Effector memory CD4-positive, alpha-beta T cell (primary cell): ENCODE results near the gene EHBP1L1.

Source experiments
- DNase-seq, 3 donors: peaks; one replicate each; pipeline ENCODE4 v3.0.0-alpha.2; 2020
- H3K27ac ChIP-seq: 2 replicates; pipeline ENCODE4 v1.7.0; 2013; ENCODE audit warnings: mild to moderate bottlenecking, low read length, moderate library complexity; ENCODE audit not compliant: insufficient read depth, poor library complexity, severe bottlenecking
- H3K27me3 ChIP-seq: replicated peaks from 2 replicates; pipeline ENCODE4 v1.7.0; 2013; ENCODE audit warnings: mild to moderate bottlenecking, low read length; ENCODE audit not compliant: insufficient read depth, control insufficient read depth, poor library complexity, severe bottlenecking
- H3K36me3 ChIP-seq: 2 replicates; pipeline ENCODE4 v1.7.0; 2013; ENCODE audit warnings: mild to moderate bottlenecking, low read length, moderate library complexity; ENCODE audit not compliant: control insufficient read depth, insufficient read depth
- H3K4me1 ChIP-seq: 2 replicates; pipeline ENCODE4 v1.7.0; 2013; ENCODE audit warnings: low read length, mild to moderate bottlenecking; ENCODE audit not compliant: control insufficient read depth, insufficient read depth, poor library complexity, severe bottlenecking
- H3K4me3 ChIP-seq: 2 replicates; pipeline ENCODE4 v1.7.0; 2013; ENCODE audit warnings: low read length, low read depth, mild to moderate bottlenecking; ENCODE audit not compliant: insufficient read depth, poor library complexity, severe bottlenecking
- H3K9me3 ChIP-seq: 2 replicates; pipeline ENCODE4 v1.7.0; 2013; ENCODE audit warnings: mild to moderate bottlenecking, low read length, moderate library complexity; ENCODE audit not compliant: control insufficient read depth
- total RNA-seq, 3 donors: gene quantifications; one replicate each; lab custom pipeline; 2026; lab: John Stamatoyannopoulos, UW

Gene EHBP1L1
- 227 to 306 (median 271) reads per million in 3 donors for total RNA-seq

DNA sequence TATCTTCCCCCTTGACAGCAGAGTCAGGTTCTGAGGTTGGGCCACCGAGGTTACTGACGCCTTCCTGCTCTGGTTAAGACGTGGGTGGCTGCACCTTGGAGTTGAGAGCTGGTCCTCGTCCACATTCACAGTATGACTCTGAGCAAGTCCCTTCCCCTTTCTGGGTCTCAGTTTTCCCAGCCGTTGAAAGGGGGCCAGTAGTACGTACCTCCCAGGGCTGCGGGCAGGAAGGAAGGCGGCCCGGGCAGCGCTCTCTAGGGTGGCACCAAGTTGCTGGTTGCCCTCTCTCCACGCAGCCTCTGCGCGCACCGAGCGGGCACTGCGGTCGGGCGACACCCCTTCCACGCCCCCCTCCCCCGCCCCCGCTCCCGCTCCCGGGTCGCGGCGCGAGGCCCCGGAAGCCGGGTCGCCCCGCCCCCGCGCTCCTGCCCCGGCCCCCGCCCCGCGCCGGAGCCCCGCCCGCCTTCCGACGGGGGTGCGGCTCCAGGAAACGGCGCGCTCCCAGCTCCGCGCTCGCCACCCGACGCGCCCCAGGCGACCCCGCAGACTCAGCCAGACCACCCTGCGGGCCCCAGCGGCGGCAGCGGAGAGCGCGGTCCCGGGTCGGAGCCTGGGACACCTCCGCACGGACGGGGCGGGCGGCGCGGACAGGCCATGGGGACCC, at the start of gene EHBP1L1:
Gene EHBP1L1, plus strand, starts transcription at position 486 of the 664 bp plus-strand sequence. CDS start 250 bp downstream, outside the sequence.
- H3K4me1 ChIP-seq = peaks cover 60% of the 10 kb centered on the region

DNA sequence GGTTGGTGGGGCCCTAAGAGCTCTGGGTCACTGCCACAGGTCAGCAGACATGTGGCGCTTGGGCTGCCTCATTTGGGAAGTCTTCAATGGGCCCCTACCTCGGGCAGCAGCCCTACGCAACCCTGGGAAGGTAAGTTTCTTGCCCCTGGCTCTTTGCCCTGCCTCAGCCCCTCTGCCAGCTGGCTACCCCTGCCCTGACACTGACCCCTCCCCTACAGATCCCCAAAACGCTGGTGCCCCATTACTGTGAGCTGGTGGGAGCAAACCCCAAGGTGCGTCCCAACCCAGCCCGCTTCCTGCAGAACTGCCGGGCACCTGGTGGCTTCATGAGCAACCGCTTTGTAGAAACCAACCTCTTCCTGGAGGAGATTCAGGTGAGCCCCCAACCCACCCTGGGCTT, 49.1 kb upstream of the EHBP1L1 start:
- Histone ChIP-seq H3K27ac (no peak overlapping the region), H3K9me3 (no peaks in the 10 kb centered on the region), H3K4me3 (no peak overlapping the region), H3K27me3 (no peaks in the 10 kb centered on the region), H3K4me1 (peaks cover 44% of the 10 kb centered on the region), H3K36me3 (peaks cover 25% of the 10 kb centered on the region)
- DNase-seq = no peak

More for the DNA sequence above, at the start of gene EHBP1L1:
- H3K4me3 ChIP-seq = peak within 1 kb of the TSS; percentile 59
- no peaks in the 10 kb centered on the region for H3K9me3 ChIP-seq
- DNase-seq = peak; percentile 69 to 80 (median 76)
- peaks cover 17% of the 10 kb centered on the region for H3K36me3 ChIP-seq
- H3K27me3 ChIP-seq = no peaks in the 10 kb centered on the region
- H3K27ac ChIP-seq = peak within 1 kb of the TSS; percentile 98

DNA sequence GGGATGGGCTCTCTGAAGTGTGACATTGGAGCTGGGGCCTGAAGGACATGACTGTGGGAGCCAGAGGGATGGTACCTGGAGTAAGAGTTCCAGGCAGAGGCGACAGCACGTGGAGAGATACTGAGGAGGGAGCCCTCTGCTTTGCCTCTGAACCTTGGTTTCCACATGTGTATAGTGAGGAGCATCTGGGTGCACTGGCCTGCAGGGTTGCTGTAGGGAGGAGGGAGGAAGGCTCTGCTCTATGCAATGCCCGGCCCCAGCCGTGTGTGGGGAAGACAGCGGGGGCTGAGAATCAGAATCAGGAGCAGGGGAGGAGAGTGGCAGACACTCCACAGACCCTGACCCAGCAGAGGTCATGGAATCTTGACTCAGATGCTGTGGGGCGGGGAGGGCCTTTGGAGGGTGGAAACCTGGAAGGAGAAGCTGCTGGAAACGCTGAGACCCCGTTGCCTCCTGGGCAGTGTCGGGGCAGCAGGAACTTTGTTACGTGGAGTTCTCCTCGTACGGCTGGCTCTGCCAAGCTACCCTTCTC, 47.0 kb upstream of the EHBP1L1 start:
- peaks cover 41% of the 10 kb centered on the region for H3K36me3 ChIP-seq
- no peak for DNase-seq
- H3K27ac ChIP-seq = no peak overlapping the region
- no peak overlapping the region for H3K4me3 ChIP-seq
- H3K27me3 ChIP-seq = no peaks in the 10 kb centered on the region
- H3K9me3 ChIP-seq = no peaks in the 10 kb centered on the region
- peaks cover 27% of the 10 kb centered on the region for H3K4me1 ChIP-seq

DNA sequence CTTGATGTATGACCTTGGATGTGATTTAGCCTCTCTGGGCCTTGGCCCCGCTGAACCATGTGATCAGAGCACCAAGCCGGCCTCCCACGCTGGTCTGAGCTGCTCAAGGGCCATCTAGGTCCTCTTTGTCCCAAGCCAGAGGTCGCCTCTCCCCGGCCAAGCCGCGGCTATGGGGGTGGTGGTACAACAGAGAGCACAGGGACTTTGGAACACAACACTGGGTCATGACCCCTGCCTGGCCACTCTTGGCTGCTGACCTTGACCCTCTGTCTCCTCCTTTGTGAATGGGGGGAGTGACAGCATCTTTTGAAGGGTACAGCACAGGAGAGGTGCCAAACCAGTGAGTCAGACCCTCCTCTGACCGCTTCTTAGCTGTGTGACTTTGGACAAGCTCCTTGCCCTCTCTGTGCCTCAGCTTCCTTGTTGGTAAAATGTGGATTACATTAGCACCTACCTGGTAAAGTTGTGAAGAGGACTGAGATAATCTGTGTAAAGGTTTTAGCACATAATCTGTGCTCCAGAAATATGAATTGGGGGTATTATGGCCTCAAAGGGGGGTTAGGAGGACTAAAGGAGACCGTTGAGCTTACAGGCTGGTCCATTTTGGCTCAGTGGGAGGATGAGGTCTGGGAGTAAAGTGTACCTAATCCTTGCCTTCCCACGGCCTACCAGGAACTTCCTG, 46.2 kb upstream of the EHBP1L1 start:
- Histone ChIP-seq H3K9me3 (no peaks in the 10 kb centered on the region), H3K4me1 (peaks cover 19% of the 10 kb centered on the region), H3K27ac (peak overlapping the region; percentile 5), H3K4me3 (no peak overlapping the region), H3K36me3 (peaks cover 41% of the 10 kb centered on the region), H3K27me3 (no peaks in the 10 kb centered on the region)
- no peak for DNase-seq

DNA sequence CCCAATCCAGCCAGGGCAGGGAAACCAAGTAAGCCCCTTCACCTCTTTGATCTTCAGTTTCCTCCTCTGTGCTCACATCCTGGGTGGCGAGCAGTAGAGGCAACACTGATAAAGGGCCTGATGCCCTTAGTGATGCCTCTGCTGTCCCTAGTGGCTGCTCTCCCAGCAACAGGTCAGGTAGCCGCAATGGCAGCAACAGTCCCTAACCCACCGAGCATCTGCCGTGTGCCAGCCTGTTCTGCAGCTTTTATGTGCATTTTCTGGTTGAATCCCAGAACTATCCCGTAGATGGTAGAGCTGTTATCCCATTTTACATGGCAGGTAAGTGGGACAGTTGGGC, 45.7 kb upstream of the EHBP1L1 start:
- Histone ChIP-seq H3K4me3 (no peak overlapping the region), H3K9me3 (no peaks in the 10 kb centered on the region)
- no peak for DNase-seq

DNA sequence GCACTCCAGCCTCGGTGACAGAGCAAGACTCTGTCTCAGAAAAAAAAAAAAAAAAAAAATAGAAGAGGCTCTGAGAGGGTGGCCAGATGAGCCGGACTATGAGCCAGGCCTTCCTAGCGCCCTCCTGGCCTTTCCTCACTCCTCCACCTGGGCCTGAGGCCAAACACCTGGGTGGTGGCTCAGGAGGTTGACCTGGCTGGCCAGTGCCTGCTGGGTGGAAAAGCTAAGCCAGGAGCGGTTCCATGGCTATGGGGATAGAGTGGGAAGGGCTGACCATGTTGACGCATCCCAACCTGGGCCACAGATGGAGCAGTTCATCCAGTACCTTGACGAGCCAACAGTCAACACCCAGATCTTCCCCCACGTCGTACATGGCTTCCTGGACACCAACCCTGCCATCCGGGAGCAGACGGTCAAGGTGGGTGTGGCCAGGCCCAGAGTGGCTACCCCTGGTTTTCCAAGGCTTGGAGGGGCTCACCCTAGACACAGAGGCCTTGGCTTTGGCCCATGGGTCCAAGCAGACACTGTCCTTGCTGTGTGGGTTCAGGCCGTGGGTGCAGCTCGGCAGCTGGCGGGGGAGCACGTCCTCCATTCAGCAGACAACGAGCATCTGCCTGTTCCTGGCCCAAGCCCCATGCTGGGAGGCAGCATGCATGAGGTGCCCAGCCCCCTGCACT, 43.3 kb upstream of the EHBP1L1 start:
- Histone ChIP-seq H3K4me1 (peaks cover 10% of the 10 kb centered on the region), H3K27ac (no peak overlapping the region), H3K27me3 (no peaks in the 10 kb centered on the region), H3K4me3 (no peak overlapping the region), H3K36me3 (peaks cover 62% of the 10 kb centered on the region), H3K9me3 (no peaks in the 10 kb centered on the region)
- DNase-seq = no peak

More for the DNA sequence above, 45.7 kb upstream of the EHBP1L1 start:
- H3K27me3 ChIP-seq = no peaks in the 10 kb centered on the region
- H3K36me3 ChIP-seq = peaks cover 44% of the 10 kb centered on the region
- H3K4me1 ChIP-seq = peaks cover 19% of the 10 kb centered on the region
- peak overlapping the region; percentile 5 for H3K27ac ChIP-seq

DNA sequence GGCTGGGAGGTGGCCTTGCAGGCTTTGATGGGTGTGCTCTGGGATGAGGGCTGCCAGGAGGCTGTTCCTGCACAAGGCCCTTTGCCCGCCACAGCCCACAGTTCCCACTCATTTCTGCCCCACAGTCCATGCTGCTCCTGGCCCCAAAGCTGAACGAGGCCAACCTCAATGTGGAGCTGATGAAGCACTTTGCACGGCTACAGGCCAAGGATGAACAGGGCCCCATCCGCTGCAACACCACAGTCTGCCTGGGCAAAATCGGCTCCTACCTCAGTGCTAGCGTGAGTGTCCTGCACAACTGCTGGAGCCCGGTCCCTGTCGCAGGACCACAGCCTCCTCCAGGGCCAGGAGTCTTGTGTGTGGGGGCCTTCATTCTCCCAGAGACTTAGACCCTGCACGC, 40.8 kb upstream of the EHBP1L1 start:
- no peaks in the 10 kb centered on the region for H3K27me3 ChIP-seq
- DNase-seq = no peak
- peaks cover 8% of the 10 kb centered on the region for H3K4me1 ChIP-seq
- H3K27ac ChIP-seq = no peak overlapping the region
- H3K36me3 ChIP-seq = peaks cover 63% of the 10 kb centered on the region
- no peaks in the 10 kb centered on the region for H3K9me3 ChIP-seq
- no peak overlapping the region for H3K4me3 ChIP-seq

DNA sequence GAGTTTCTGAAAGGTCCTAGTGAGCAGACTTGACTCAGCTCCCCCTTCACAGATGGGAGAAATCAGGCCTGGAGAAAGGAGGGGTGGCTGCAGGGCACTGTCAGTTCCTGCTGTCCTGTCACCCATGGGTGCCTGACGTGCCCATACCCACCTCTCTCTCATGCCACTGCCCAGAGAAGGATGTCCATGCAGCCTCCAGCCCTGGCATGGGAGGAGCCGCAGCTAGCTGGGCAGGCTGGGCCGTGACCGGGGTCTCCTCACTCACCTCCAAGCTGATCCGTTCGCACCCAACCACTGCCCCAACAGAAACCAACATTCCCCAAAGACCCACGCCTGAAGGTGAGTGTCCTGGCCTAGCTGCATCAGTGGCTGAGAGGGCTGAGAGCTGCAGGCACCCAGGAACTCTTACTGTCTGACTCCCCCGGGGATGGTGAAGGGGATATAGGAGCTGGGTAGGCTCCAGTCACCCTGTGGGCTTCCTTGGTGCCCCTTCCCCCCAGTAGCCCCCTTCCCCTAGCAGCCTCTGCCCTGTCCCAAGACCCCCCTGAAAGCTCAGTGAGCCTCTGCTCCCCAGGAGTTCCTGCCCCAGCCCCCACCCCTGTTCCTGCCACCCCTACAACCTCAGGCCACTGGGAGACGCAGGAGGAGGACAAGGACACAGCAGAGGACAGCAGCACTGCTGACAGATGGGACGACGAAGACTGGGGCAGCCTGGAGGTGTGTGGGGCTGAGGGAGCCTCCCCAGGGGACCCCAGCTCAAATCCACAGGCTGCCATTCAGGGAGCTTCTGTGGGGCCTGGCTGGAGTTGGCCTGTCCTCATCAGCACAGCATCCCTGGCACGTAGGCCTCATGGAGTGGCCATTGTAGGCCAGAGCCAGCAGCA, 39.2 kb upstream of the EHBP1L1 start:
- Histone ChIP-seq H3K36me3 (peaks cover 47% of the 10 kb centered on the region), H3K27me3 (no peaks in the 10 kb centered on the region), H3K4me3 (no peak overlapping the region), H3K27ac (no peak overlapping the region), H3K4me1 (peaks cover 14% of the 10 kb centered on the region), H3K9me3 (no peaks in the 10 kb centered on the region)
- no peak for DNase-seq

DNA sequence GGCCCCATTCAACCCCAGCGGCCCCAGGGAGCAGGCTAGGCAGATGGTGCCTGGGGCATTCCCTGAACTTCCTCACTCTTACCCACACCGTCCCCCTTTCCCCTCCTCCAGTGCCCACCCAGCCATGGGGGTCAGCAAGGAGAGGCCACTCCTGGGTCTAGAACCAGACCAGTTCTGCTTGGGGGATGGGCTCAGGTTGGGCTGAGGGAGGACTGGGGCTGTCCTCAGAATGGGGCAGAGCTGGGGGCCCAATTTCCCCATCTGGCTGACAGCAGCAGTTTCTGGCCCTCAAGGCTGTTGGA, 38.6 kb upstream of the EHBP1L1 start:
- DNase-seq = no peak
- Histone ChIP-seq H3K27me3 (no peaks in the 10 kb centered on the region), H3K4me1 (peaks cover 14% of the 10 kb centered on the region), H3K4me3 (no peak overlapping the region), H3K27ac (no peak overlapping the region), H3K36me3 (peaks cover 44% of the 10 kb centered on the region), H3K9me3 (no peaks in the 10 kb centered on the region)
